Cardiac ventricle fibroblast (primary cell): ENCODE measurements around the gene GKN2. TPM values are rescaled to one million over a fixed set of nuclear protein-coding genes. Genes with fewer than 3 reads are reported as not detected.

Experiments
- total RNA-seq: library from RNA; depleted of rRNA; stranded (reverse); fragments of >200 nt; gene quantifications from 2 replicates; pipeline ENCODE4 v1.2.3, GENCODE V29; 2015

GKN2 gene, protein sequence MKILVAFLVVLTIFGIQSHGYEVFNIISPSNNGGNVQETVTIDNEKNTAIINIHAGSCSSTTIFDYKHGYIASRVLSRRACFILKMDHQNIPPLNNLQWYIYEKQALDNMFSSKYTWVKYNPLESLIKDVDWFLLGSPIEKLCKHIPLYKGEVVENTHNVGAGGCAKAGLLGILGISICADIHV
- total RNA-seq, result not detected in 2 replicates

DNA sequence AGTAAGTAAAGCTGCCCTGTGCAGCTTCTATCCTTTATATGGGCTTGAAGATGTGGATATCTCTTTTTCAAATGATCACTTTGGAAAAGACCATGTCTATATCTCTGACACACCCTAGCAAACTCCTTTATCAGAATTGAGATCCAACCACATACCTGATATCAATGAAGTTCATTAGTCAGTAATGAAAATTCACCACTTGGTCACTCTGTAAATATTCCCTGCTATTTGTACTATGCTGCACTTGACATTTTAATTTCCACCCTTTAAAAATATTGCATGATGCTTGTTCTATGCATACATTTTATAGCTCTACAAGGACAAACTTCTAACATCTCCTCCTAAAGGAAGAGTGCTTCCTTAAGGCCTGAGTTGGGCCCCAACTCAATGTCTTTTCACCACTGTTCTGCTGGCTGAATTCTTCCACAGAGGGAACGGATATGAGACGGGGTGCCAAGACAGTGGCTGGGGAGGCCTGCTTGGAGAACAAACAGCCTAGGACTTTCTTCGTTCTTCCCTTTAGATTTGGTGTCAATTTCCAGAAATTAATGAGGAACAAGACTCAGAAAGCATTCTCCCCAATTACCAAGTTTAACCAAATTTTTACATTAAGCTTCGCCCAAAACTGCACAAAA is at the start of gene GKN2:
GKN2 (minus strand) TSS at position 7 of the 635 bp plus-strand sequence. CDS start 32 bp downstream, outside the sequence.

DNA sequence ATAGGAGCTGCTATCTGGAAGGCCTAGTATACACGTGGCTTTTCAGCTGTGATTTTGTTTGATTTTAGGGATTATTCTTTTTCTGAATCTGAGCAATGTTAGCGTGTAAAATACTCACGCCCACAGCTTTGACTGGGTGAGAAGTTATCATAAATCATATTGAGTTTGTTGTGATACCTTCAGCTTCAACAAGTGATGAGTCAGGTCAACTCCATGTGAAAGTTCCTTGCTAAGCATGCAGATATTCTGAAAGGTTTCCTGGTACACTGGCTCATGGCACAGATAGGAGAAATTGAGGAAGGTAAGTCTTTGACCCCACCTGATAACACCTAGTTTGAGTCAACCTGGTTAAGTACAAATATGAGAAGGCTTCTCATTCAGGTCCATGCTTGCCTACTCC is 21.6 kb upstream of the GKN2 start, which contains the start of gene GKN1:
GKN1 (plus strand) TSS at position 386 of the 400 bp plus-strand sequence. CDS start 42 bp downstream, outside the sequence.

Other genes starting within 250 kb of the GKN2 start
- gene ARHGAP25, start 218.1 kb downstream of the GKN2 start, total RNA-seq, result 2.5 and 3.2 TPM in 2 replicates
- not detected in 2 replicates for gene BMP10, start 81.5 kb downstream of the GKN2 start, total RNA-seq
- gene GKN1, start 21.7 kb upstream of the GKN2 start, total RNA-seq, result not detected in 2 replicates
- 65.2 and 81.3 TPM in 2 replicates for gene ANTXR1, start 60.3 kb upstream of the GKN2 start, total RNA-seq